ENCODE data around the gene WWC2.
"Not testable (repeated sequence)": the region's sequence is repeated elsewhere in the genome, so short reads cannot be mapped to it uniquely, and the experiment has no call there.

Gene WWC2

GRCh38 chr4:183111452-183111885, 12.4 kb downstream of the WWC2 start:
- H3K4me3 ChIP-seq (ENCODE audit: low read depth, low read length) = no peak overlapping the region
- no peak for DNase-seq (ENCODE audit: low read depth)

GRCh38 chr4:183118141-183118540, 19.1 kb downstream of the WWC2 start:
- no peak for TF ChIP-seq CTCF (IDR thresholded peaks at IDR 0.05; ENCODE audit: insufficient read depth, low read depth, low read length, missing control alignments)
- DNase-seq (ENCODE audit: low read depth) = no peak
- no peak overlapping the region for H3K4me3 ChIP-seq (ENCODE audit: low read depth, low read length)

More at GRCh38 chr4:183111452-183111885, 12.4 kb downstream of the WWC2 start:
- no peak for TF ChIP-seq CTCF (IDR thresholded peaks at IDR 0.05; ENCODE audit: insufficient read depth, low read depth, low read length, missing control alignments)

- H3K4me3 ChIP-seq (ENCODE audit: low read depth, low read length) = no peak overlapping the region
- TF ChIP-seq CTCF (IDR thresholded peaks at IDR 0.05; ENCODE audit: insufficient read depth, low read depth, low read length, missing control alignments) = no peak
- DNase-seq (ENCODE audit: low read depth) = no peak
These were observed 19.5 kb downstream of the WWC2 start for GRCh38 chr4:183118585-183118984.

- DNase-seq (ENCODE audit: low read depth); H3K4me3 ChIP-seq (ENCODE audit: low read depth, low read length): not testable (repeated sequence)
These were observed 22.6 kb downstream of the WWC2 start for GRCh38 chr4:183121660-183122059.

GRCh38 chr4:183124228-183124627, 25.2 kb downstream of the WWC2 start:
- DNase-seq (ENCODE audit: low read depth) = no peak
- H3K4me3 ChIP-seq (ENCODE audit: low read depth, low read length) = no peak overlapping the region
- no peak for TF ChIP-seq CTCF (IDR thresholded peaks at IDR 0.05; ENCODE audit: insufficient read depth, low read depth, low read length, missing control alignments)

GRCh38 chr4:183124865-183125264, 25.8 kb downstream of the WWC2 start:
- no peak for TF ChIP-seq CTCF (IDR thresholded peaks at IDR 0.05; ENCODE audit: insufficient read depth, low read depth, low read length, missing control alignments)
- no peak overlapping the region for H3K4me3 ChIP-seq (ENCODE audit: low read depth, low read length)
- no peak for DNase-seq (ENCODE audit: low read depth)

- H3K4me3 ChIP-seq (ENCODE audit: low read depth, low read length) = no peak overlapping the region
- no peak for TF ChIP-seq CTCF (IDR thresholded peaks at IDR 0.05; ENCODE audit: insufficient read depth, low read depth, low read length, missing control alignments)
- DNase-seq (ENCODE audit: low read depth) = no peak
These were observed 30.1 kb downstream of the WWC2 start for GRCh38 chr4:183129125-183129524.

All from GM12865 (cell line).